ENCODE results near the gene C2.

GRCh38 chr6:31900917-31901414 is 26.6 kb upstream of the C2 start:
- peak in 2 of 3 donors; percentile 58 to 67 for TF ChIP-seq POLR2AphosphoS5 (IDR thresholded peaks at IDR 0.05)
- no peak for TF ChIP-seq CTCF (IDR thresholded peaks at IDR 0.05 in 8 of 11, conservative IDR thresholded peaks at IDR 0.05 in 3 of 11)
